ENCODE data around the gene CDH23. TPM values are rescaled to one million over a fixed set of nuclear protein-coding genes. Genes with fewer than 3 reads are reported as not detected.

The CDH23 gene
- total RNA-seq, 4 donors from 2014 or later = 0.72 to 4.1 (median 2.2) TPM

- no peak for DNase-seq (ENCODE audit: low spot score in 2 of 2)
- no peak overlapping the region for H3K27ac ChIP-seq
- H3K27me3 ChIP-seq = no peaks in the 10 kb centered on the region
- TF ChIP-seq POLR2AphosphoS5 (IDR thresholded peaks at IDR 0.05) (no peak), POLR2A (IDR thresholded peaks at IDR 0.05) (no peak), CTCF (IDR thresholded peaks at IDR 0.05) (no peak), EP300 (IDR thresholded peaks at IDR 0.05) (no peak)
- H3K9me3 ChIP-seq = no peaks in the 10 kb centered on the region
- H3K36me3 ChIP-seq = no peaks in the 10 kb centered on the region
- 84% methylated on average over 11 of the region's 11 CpGs for WGBS
- H3K4me3 ChIP-seq = no peak overlapping the region
- peaks cover 16% of the 10 kb centered on the region for H3K4me1 ChIP-seq
Observed at GRCh38 chr10:71778071-71778825, 381.5 kb downstream of the CDH23 start.

GRCh38 chr10:71779641-71780040 lies 382.9 kb downstream of the CDH23 start:
- H3K9me3 ChIP-seq = no peaks in the 10 kb centered on the region
- DNase-seq (ENCODE audit: low spot score in 2 of 2) = no peak
- no peak for TF ChIP-seq POLR2A (IDR thresholded peaks at IDR 0.05)
- TF ChIP-seq EP300 (IDR thresholded peaks at IDR 0.05) = no peak
- TF ChIP-seq CTCF (IDR thresholded peaks at IDR 0.05) = no peak
- no peak for TF ChIP-seq POLR2AphosphoS5 (IDR thresholded peaks at IDR 0.05)
- no peaks in the 10 kb centered on the region for H3K36me3 ChIP-seq
- H3K27ac ChIP-seq = no peak overlapping the region
- 92% methylated on average over 6 of the region's 6 CpGs for WGBS
- no peak overlapping the region for H3K4me3 ChIP-seq
- no peaks in the 10 kb centered on the region for H3K27me3 ChIP-seq
- H3K4me1 ChIP-seq = peaks cover 4% of the 10 kb centered on the region

- H3K4me1 ChIP-seq = no peaks in the 10 kb centered on the region
- H3K4me3 ChIP-seq = no peak overlapping the region
- H3K36me3 ChIP-seq = no peaks in the 10 kb centered on the region
- no peak overlapping the region for H3K27ac ChIP-seq
- TF ChIP-seq CTCF (IDR thresholded peaks at IDR 0.05) (no peak), EP300 (IDR thresholded peaks at IDR 0.05) (no peak), POLR2A (IDR thresholded peaks at IDR 0.05) (no peak), POLR2AphosphoS5 (IDR thresholded peaks at IDR 0.05) (no peak)
- no peaks in the 10 kb centered on the region for H3K27me3 ChIP-seq
- 97% methylated on average over 7 of the region's 7 CpGs for WGBS
- no peaks in the 10 kb centered on the region for H3K9me3 ChIP-seq
- no peak for DNase-seq (ENCODE audit: low spot score in 2 of 2)
Observed at GRCh38 chr10:71780156-71780555, 383.4 kb downstream of the CDH23 start.

GRCh38 chr10:71780719-71781118 lies 384.0 kb downstream of the CDH23 start:
- H3K4me3 ChIP-seq = no peak overlapping the region
- no peaks in the 10 kb centered on the region for H3K27me3 ChIP-seq
- no peaks in the 10 kb centered on the region for H3K9me3 ChIP-seq
- TF ChIP-seq EP300 (IDR thresholded peaks at IDR 0.05) (no peak), POLR2A (IDR thresholded peaks at IDR 0.05) (no peak), CTCF (IDR thresholded peaks at IDR 0.05) (no peak), POLR2AphosphoS5 (IDR thresholded peaks at IDR 0.05) (no peak)
- no peak overlapping the region for H3K27ac ChIP-seq
- no peaks in the 10 kb centered on the region for H3K4me1 ChIP-seq
- 90% methylated on average over 9 of the region's 9 CpGs for WGBS
- H3K36me3 ChIP-seq = no peaks in the 10 kb centered on the region
- no peak for DNase-seq (ENCODE audit: low spot score in 2 of 2)

- H3K27ac ChIP-seq = no peak overlapping the region
- no peak overlapping the region for H3K4me3 ChIP-seq
- H3K9me3 ChIP-seq = no peaks in the 10 kb centered on the region
- no peaks in the 10 kb centered on the region for H3K4me1 ChIP-seq
- H3K36me3 ChIP-seq = no peaks in the 10 kb centered on the region
- TF ChIP-seq CTCF (IDR thresholded peaks at IDR 0.05) = no peak
- no peak for TF ChIP-seq POLR2A (IDR thresholded peaks at IDR 0.05)
- no peaks in the 10 kb centered on the region for H3K27me3 ChIP-seq
- no peak for DNase-seq (ENCODE audit: low spot score in 2 of 2)
- 80% methylated on average over 6 of the region's 6 CpGs for WGBS
Observed at GRCh38 chr10:71782221-71782916, 385.6 kb downstream of the CDH23 start.

All from suprapubic skin (tissue), 4 donors.